NCI-H187 treated with DMSO at 0.1 percent for 48 hours (cell line): ENCODE results near the gene MIER2.
"Not testable (repeated sequence)": the region's sequence is repeated elsewhere in the genome, so short reads cannot be mapped to it uniquely, and the experiment has no call there.

ENCODE experiments used
- DNase-seq: peaks from one replicate; lab custom pipeline; 2025; lab: John Stamatoyannopoulos, UW

MIER2 gene

GRCh38 chr19:281992-282391, 62.6 kb downstream of the MIER2 start:
- no peak for DNase-seq

GRCh38 chr19:281156-281853, 63.3 kb downstream of the MIER2 start:
- no peak for DNase-seq

- DNase-seq, result peak; percentile 46
Measured at GRCh38 chr19:280541-281009, 64.0 kb downstream of the MIER2 start.

DNA sequence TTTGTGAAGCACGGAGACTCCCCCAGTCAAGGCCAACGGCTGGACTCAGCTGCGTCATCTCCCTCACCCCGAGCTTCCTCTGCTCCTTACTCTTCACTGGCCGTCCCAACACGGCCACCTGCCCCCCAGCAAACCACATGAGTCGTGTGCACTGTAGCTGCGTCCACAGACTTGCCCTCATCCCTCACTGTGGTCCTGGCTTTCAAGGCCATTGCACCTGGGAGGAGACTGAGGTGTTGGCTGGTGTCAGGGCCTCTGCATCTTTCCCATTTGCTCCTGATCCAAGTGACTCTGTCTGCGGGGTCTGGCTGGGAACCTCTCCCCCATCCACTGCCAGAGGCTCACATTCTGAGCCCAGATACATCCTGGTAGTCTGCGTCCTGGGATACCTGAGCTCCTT, 64.9 kb downstream of the MIER2 start:
- no peak for DNase-seq

- DNase-seq, result no peak
Measured at GRCh38 chr19:279231-279630, 65.4 kb downstream of the MIER2 start.

GRCh38 chr19:277581-278165, 66.9 kb downstream of the MIER2 start:
- DNase-seq, result no peak

- no peak for DNase-seq
Measured at GRCh38 chr19:277131-277530, 67.5 kb downstream of the MIER2 start.

DNA sequence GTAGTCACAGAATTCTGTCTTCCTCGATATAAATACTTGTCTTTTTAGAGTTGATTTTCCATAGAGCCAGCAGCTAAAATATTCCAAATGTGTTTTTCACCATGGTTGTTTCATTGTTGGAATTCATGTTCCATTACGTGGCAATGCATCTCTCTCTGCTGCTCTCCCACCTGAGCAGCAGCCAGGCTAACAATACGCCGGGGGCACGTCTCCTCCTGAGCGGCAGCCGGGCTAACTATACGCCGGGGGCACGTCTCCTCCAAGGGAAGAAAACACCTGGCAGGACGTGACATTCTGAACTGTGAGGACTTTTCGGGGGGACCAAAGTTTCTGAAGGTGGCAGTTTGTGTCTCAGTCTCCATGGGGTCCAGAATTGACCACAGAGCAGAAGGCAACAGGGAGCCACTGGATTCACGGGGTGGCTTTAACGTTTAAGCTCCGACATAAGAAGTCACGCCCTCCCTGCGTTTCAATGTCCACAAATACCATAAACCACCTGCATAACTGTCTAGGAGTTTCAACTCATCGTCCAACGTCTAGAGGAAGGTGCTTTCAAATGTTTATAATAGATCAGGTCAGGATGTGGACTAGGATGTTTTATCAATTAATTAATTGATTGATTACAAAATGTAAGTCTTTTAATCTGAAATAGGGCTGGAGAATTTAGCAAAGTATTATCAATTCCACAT, 68.5 kb downstream of the MIER2 start:
- DNase-seq, result no peak

- DNase-seq, result no peak
Measured at GRCh38 chr19:275000-275399, 69.6 kb downstream of the MIER2 start.

- no peak for DNase-seq
Measured at GRCh38 chr19:273393-273792, 71.2 kb downstream of the MIER2 start.

DNA sequence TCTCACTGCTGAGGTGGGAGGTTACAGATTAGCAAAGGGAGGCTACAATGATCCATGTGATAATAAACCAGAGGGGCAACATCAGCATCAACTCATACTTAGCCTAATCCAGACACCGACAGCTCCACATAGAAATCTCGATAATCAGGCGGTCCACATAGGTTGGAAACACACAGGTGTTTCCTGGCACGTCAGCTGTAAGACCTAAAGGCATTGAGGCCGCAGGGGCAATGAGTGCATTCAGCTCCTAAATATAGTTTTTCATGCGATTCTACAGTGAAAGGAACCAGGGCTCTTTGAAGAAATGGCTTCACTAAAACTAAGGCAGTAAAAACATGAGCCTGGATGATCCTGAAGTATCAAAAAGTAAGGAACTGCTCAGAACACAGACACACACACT, 72.7 kb downstream of the MIER2 start:
- DNase-seq, result no peak

DNA sequence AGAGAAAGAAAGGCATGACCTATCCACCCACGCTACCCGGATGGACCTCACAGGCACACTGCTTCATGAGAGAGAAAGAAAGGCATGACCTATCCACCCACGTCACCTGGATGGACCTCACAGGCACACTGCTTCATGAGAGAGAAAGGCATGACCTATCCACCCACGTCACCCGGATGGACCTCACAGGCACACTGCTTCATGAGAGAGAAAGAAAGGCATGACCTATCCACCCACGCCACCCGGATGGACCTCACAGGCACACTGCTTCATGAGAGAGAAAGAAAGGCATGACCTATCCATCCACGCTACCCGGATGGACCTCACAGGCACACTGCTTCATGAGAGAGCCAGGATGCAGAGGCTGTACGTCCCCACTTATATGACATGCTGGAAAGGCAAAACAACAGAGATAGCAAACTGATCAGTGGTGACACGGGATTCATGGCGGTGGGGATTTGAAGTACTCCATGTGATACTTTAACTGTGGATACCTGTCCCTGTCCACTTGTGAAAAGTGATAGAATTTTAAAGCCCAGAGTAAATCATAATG, 73.8 kb downstream of the MIER2 start:
- not testable (repeated sequence) for DNase-seq

GRCh38 chr19:269241-269640, 75.4 kb downstream of the MIER2 start:
- DNase-seq, result no peak

GRCh38 chr19:262125-262524, 82.5 kb downstream of the MIER2 start:
- no peak for DNase-seq

GRCh38 chr19:256804-257203, 87.8 kb downstream of the MIER2 start:
- DNase-seq, result not testable (repeated sequence)
